SK-N-SH treated with all-trans-retinoic acid at 6 μM for 48 hours (cell line): Measurements from ENCODE around the gene RNGTT.

Experiments
- ATAC-seq: fragments of 200-7000 bp; cut with Tn5 transposase; 3 replicates; pipeline ENCODE4 v1.9.1; 2020; ENCODE audit warnings: mild to moderate bottlenecking, moderate library complexity
- ARNTL ChIP-seq: fragments of 450-650 bp; formaldehyde crosslinking; IDR thresholded peaks from 2 replicates; pipeline ENCODE4 v1.5.0; 2020; ENCODE audit warnings: low read depth, mild to moderate bottlenecking, moderate library complexity, borderline replicate concordance
- BACH2 ChIP-seq: fragments of 250-450 bp; sonication (Bioruptor Pico); IDR thresholded peaks from 2 replicates; pipeline ENCODE4 v1.9.0; 2021; ENCODE audit warnings: mild to moderate bottlenecking, borderline replicate concordance
- CREB5 ChIP-seq: fragments of 250-450 bp; sonication (Bioruptor Pico); IDR thresholded peaks from 2 replicates; pipeline ENCODE4 v1.5.1; 2020; ENCODE audit warnings: low read depth, mild to moderate bottlenecking, moderate library complexity
- CSDC2 ChIP-seq: fragments of 250-450 bp; sonication (Bioruptor Pico); IDR thresholded peaks from 2 replicates; pipeline ENCODE4 v1.5.0; 2020; ENCODE audit warnings: mild to moderate bottlenecking, moderate library complexity
- CSRNP3 ChIP-seq: fragments of 250-450 bp; sonication (Bioruptor Pico); IDR thresholded peaks from 2 replicates; pipeline ENCODE4 v1.5.1; 2021; ENCODE audit warnings: mild to moderate bottlenecking, moderate library complexity
- ESRRG ChIP-seq: fragments of 250-450 bp; sonication (Bioruptor Pico); IDR thresholded peaks from 2 replicates; pipeline ENCODE4 v1.6.1; 2021; ENCODE audit warnings: mild to moderate bottlenecking
- GLIS3 ChIP-seq: fragments of 250-450 bp; sonication (Bioruptor Pico); IDR thresholded peaks from 2 replicates; pipeline ENCODE4 v1.5.0; 2020; ENCODE audit warnings: mild to moderate bottlenecking, moderate library complexity
- ISL1 ChIP-seq: fragments of 250-450 bp; sonication (Bioruptor Pico); IDR thresholded peaks from 2 replicates; pipeline ENCODE4 v2.1.2; 2022; ENCODE audit warnings: mild to moderate bottlenecking, moderate library complexity
- PATZ1 ChIP-seq: fragments of 250-450 bp; sonication (Bioruptor Pico); IDR thresholded peaks from 2 replicates; pipeline ENCODE4 v1.8.0; 2020; ENCODE audit warnings: mild to moderate bottlenecking, moderate library complexity, borderline replicate concordance
- POU6F1 ChIP-seq: fragments of 250-450 bp; sonication (Bioruptor Pico); IDR thresholded peaks from 2 replicates; pipeline ENCODE4 v1.8.0; 2021; ENCODE audit warnings: low read depth, mild to moderate bottlenecking, moderate library complexity, borderline replicate concordance
- PPARA ChIP-seq: fragments of 250-450 bp; sonication (Bioruptor Pico); IDR thresholded peaks from 2 replicates; pipeline ENCODE4 v1.5.0; 2020; ENCODE audit warnings: mild to moderate bottlenecking, borderline replicate concordance
- RARB ChIP-seq: fragments of 250-450 bp; sonication (Bioruptor Pico); IDR thresholded peaks from 2 replicates; pipeline ENCODE4 v1.8.0; 2021; ENCODE audit warnings: mild to moderate bottlenecking, moderate library complexity
- SNAI2 ChIP-seq: fragments of 250-450 bp; sonication (Bioruptor Pico); IDR thresholded peaks from 2 replicates; pipeline ENCODE4 v1.5.0; 2020; ENCODE audit warnings: mild to moderate bottlenecking, moderate library complexity
- TCF4 ChIP-seq: fragments of 250-450 bp; sonication (Bioruptor Pico); IDR thresholded peaks from 2 replicates; pipeline ENCODE4 v1.8.0; 2021; ENCODE audit warnings: mild to moderate bottlenecking, moderate library complexity, borderline replicate concordance
- TOX ChIP-seq: fragments of 250-450 bp; sonication (Bioruptor Pico); IDR thresholded peaks from 2 replicates; pipeline ENCODE4 v1.8.0; 2021; ENCODE audit warnings: mild to moderate bottlenecking, moderate library complexity, borderline replicate concordance
- TSHZ2 ChIP-seq: fragments of 250-450 bp; sonication (Bioruptor Pico); IDR thresholded peaks from 2 replicates; pipeline ENCODE4 v1.5.0; 2020; ENCODE audit warnings: mild to moderate bottlenecking, moderate library complexity
- ZC3H10 ChIP-seq: fragments of 250-450 bp; sonication (Bioruptor Pico); IDR thresholded peaks from 2 replicates; pipeline ENCODE4 v1.5.1; 2021; ENCODE audit warnings: mild to moderate bottlenecking, moderate library complexity
- ZFP3 ChIP-seq: fragments of 250-450 bp; sonication (Bioruptor Pico); IDR thresholded peaks from 2 replicates; pipeline ENCODE4 v1.5.0; 2020; ENCODE audit warnings: mild to moderate bottlenecking, moderate library complexity
- ZFP30 ChIP-seq: fragments of 450-650 bp; formaldehyde crosslinking; IDR thresholded peaks from 2 replicates; pipeline ENCODE4 v1.5.0; 2022; ENCODE audit warnings: mild to moderate bottlenecking, moderate library complexity
- ZNF565 ChIP-seq: fragments of 450-650 bp; formaldehyde crosslinking; conservative IDR thresholded peaks from 2 replicates; pipeline ENCODE4 v1.5.0; 2020; ENCODE audit warnings: low read depth, mild to moderate bottlenecking, moderate library complexity
- ZNF70 ChIP-seq: fragments of 450-650 bp; formaldehyde crosslinking; IDR thresholded peaks from 2 replicates; pipeline ENCODE4 v1.5.0; 2020; ENCODE audit warnings: mild to moderate bottlenecking, moderate library complexity
- ZNF8 ChIP-seq: fragments of 450-650 bp; formaldehyde crosslinking; IDR thresholded peaks from 2 replicates; pipeline ENCODE4 v1.5.0; 2020; ENCODE audit warnings: mild to moderate bottlenecking, moderate library complexity

The RNGTT gene

GRCh38 chr6:88650029-88650619 lies 313.3 kb downstream of the RNGTT start:
- TF ChIP-seq CREB5 = no peak
- TF ChIP-seq ZFP30 = no peak
- no peak for TF ChIP-seq ZC3H10 (CRISPR knock-in tag)
- no peak for TF ChIP-seq ZFP3 (CRISPR knock-in tag)
- no peak for TF ChIP-seq SNAI2 (CRISPR knock-in tag)
- no peak for TF ChIP-seq ZNF8 (CRISPR knock-in tag)
- TF ChIP-seq CSDC2 (CRISPR knock-in tag) = no peak
- TF ChIP-seq TOX (CRISPR knock-in tag) = no peak
- TF ChIP-seq BACH2 (CRISPR knock-in tag) = no peak
- TF ChIP-seq TCF4 = no peak
- peak; percentile 26; the same call in 2 of the 3 replicates for ATAC-seq

- TF ChIP-seq ZNF565 (CRISPR knock-in tag) = no peak
- TF ChIP-seq ZFP3 (CRISPR knock-in tag) = no peak
- no peak for TF ChIP-seq TSHZ2
- TF ChIP-seq PATZ1 (CRISPR knock-in tag) = no peak
- TF ChIP-seq PPARA = no peak
- no peak for TF ChIP-seq ARNTL (CRISPR knock-in tag)
- TF ChIP-seq ISL1 (CRISPR knock-in tag) = no peak; the same call in 1 of the 2 replicates
- TF ChIP-seq ZFP30 = no peak
- TF ChIP-seq CSDC2 (CRISPR knock-in tag) = no peak
- TF ChIP-seq ESRRG (CRISPR knock-in tag) = no peak
- no peak for TF ChIP-seq TOX (CRISPR knock-in tag)
- TF ChIP-seq RARB (CRISPR knock-in tag) = no peak
- no peak for TF ChIP-seq POU6F1 (CRISPR knock-in tag)
- TF ChIP-seq ZNF70 (CRISPR knock-in tag) = no peak
- ATAC-seq = peak; percentile 72
Observed at GRCh38 chr6:88641178-88641903, 322.1 kb downstream of the RNGTT start.

GRCh38 chr6:88637761-88638545 lies 325.5 kb downstream of the RNGTT start:
- ATAC-seq = no peak
- no peak for TF ChIP-seq SNAI2 (CRISPR knock-in tag)
- TF ChIP-seq ARNTL (CRISPR knock-in tag) = no peak
- no peak for TF ChIP-seq BACH2 (CRISPR knock-in tag)
- TF ChIP-seq GLIS3 (CRISPR knock-in tag) = no peak
- no peak for TF ChIP-seq PPARA
- no peak for TF ChIP-seq TOX (CRISPR knock-in tag)
- TF ChIP-seq ZNF565 (CRISPR knock-in tag) = no peak
- TF ChIP-seq POU6F1 (CRISPR knock-in tag) = no peak
- TF ChIP-seq TCF4 = no peak
- no peak for TF ChIP-seq CSRNP3 (CRISPR knock-in tag)
- no peak for TF ChIP-seq PATZ1 (CRISPR knock-in tag)
- TF ChIP-seq ESRRG (CRISPR knock-in tag) = no peak
- TF ChIP-seq ZFP30 = no peak
- TF ChIP-seq RARB (CRISPR knock-in tag) = no peak
